ENCODE measurements around the gene EPHA3. TPM values are rescaled to one million over a fixed set of nuclear protein-coding genes. Genes with fewer than 3 reads are reported as not detected.
"Not testable (repeated sequence)": the region's sequence is repeated elsewhere in the genome, so short reads cannot be mapped to it uniquely, and the experiment has no call there.

EPHA3 gene
- total and polyA plus RNA-seq, 2 experiments from 2014 or later, result 4.8 to 9.2 TPM

DNA sequence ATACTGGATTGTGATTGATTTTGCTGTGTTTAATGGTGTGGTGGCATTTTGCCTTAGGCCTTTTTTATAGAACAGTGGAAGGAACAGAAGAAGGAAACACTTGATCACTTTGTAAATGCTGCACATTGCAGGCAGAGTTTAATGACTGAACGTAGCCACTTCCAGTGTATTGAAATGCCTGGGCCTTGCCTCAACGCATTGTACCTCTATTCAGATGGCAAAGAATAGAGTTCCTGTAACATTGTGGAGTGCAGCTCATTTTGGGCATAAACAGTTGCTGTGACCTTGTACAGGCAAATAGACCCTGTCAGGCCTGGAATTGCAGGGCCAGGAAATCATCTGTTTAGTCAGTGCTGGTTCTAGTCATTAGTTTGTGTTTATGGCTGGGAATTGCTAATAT, 225.0 kb downstream of the EPHA3 start:
- Histone ChIP-seq H3K4me3 (no peak overlapping the region), H3K27ac (no peak overlapping the region), H3K27me3 (no peaks in the 10 kb centered on the region), H3K4me1 (ENCODE audit: low read depth) (peaks cover 7% of the 10 kb centered on the region), H3K36me3 (no peaks in the 10 kb centered on the region), H3K9me3 (ENCODE audit: low read depth) (no peaks in the 10 kb centered on the region)
- TF ChIP-seq, protein P1, sequence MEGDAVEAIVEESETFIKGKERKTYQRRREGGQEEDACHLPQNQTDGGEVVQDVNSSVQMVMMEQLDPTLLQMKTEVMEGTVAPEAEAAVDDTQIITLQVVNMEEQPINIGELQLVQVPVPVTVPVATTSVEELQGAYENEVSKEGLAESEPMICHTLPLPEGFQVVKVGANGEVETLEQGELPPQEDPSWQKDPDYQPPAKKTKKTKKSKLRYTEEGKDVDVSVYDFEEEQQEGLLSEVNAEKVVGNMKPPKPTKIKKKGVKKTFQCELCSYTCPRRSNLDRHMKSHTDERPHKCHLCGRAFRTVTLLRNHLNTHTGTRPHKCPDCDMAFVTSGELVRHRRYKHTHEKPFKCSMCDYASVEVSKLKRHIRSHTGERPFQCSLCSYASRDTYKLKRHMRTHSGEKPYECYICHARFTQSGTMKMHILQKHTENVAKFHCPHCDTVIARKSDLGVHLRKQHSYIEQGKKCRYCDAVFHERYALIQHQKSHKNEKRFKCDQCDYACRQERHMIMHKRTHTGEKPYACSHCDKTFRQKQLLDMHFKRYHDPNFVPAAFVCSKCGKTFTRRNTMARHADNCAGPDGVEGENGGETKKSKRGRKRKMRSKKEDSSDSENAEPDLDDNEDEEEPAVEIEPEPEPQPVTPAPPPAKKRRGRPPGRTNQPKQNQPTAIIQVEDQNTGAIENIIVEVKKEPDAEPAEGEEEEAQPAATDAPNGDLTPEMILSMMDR (IDR thresholded peaks at IDR 0.05; ENCODE audit: low read depth, low read length), result no peak
- no peak for DNase-seq (ENCODE audit: low read depth in 1 of 2, low spot score in 1 of 2)

DNA sequence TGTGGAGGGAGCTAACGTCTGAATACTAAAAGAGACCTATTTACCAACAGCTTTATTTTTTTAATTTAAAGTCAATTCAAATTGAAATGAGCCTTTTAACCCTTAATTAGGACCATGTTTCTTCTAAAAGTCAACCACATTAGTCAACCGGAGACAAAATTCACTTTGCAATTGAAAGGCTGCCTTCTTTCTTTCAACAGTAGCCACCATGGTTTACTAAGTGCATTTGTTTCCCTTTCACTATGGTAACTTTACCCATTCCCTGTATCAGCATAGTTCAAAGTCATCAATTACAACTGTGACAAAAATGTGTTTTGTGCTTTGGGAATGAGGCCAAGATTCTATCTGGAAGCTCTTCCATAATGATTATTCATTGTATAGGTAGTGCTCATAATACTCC, 225.4 kb downstream of the EPHA3 start:
- no peak for DNase-seq (ENCODE audit: low read depth in 1 of 2, low spot score in 1 of 2)
- no peak overlapping the region for H3K27ac ChIP-seq
- H3K9me3 ChIP-seq (ENCODE audit: low read depth), result no peaks in the 10 kb centered on the region
- peaks cover 7% of the 10 kb centered on the region for H3K4me1 ChIP-seq (ENCODE audit: low read depth)
- no peak overlapping the region for H3K4me3 ChIP-seq
- TF ChIP-seq, protein P1 (IDR thresholded peaks at IDR 0.05; ENCODE audit: low read depth, low read length), result no peak
- no peaks in the 10 kb centered on the region for H3K36me3 ChIP-seq
- H3K27me3 ChIP-seq, result no peaks in the 10 kb centered on the region

DNA sequence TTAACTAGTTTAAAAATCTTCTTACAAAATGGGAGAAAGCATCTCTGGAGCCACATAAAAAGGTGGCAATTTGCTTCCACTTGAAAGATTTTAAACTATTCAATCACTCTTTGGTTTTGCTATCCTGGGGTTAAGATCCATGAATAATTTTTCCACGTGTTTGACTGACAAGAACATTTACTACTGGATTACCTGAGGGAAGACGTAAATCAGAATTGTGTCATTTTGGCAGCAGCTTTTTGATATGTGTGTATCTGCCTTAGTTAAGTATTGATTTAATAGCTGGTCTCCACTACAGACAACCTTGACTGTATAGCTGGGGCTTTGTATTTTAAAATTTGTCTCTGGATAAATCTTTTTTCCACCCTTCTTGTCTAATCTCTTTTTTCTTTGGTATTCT, 228.3 kb downstream of the EPHA3 start:
- no peaks in the 10 kb centered on the region for H3K36me3 ChIP-seq
- no peak for DNase-seq (ENCODE audit: low read depth in 1 of 2, low spot score in 1 of 2)
- no peak overlapping the region for H3K4me3 ChIP-seq
- H3K9me3 ChIP-seq (ENCODE audit: low read depth), result no peaks in the 10 kb centered on the region
- no peaks in the 10 kb centered on the region for H3K27me3 ChIP-seq
- TF ChIP-seq, protein P1 (IDR thresholded peaks at IDR 0.05; ENCODE audit: low read depth, low read length), result no peak
- H3K4me1 ChIP-seq (ENCODE audit: low read depth), result peaks cover 7% of the 10 kb centered on the region
- H3K27ac ChIP-seq, result no peak overlapping the region

DNA sequence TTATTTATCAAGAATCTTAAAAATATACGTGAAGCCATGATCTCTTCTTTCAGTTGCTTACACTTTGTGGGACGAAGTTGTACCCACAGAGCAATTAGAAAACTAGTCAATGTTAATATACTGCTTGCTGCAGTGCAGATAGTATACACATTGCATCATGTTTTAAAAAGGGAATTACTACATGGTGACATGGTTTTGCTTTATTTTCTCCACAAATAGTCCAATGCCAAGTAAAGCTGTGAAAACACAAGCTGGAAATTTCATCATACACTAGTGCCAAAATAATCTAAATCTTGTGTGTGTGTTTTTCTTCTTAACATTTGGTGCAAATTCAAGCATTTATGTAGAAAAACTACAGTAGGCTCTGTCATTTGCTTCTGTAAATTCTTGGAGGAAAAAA, 233.0 kb downstream of the EPHA3 start:
- TF ChIP-seq, protein P1 (IDR thresholded peaks at IDR 0.05; ENCODE audit: low read depth, low read length), result no peak
- no peaks in the 10 kb centered on the region for H3K27me3 ChIP-seq
- DNase-seq (ENCODE audit: low read depth in 1 of 2, low spot score in 1 of 2), result peak in 1 of 2 donors; percentile 27

DNA sequence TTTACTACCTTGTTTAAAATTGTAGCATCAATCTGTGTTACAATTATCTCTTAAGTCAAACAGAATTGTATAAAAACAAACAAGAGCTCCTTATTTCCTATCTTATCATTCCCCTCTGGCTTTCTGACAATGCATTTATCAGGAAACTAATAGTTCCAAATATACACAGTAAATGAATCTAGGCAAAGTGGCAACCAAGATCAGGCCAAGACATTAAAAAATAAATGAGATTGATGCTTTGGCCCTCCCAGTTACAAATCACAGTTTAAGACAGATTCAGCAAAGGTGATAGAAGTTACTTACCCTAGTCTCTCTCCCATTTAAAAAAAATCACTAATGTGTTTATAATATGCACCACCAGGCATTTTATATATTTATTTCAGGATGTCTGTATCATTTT, 236.7 kb downstream of the EPHA3 start:
- no peak overlapping the region for H3K4me3 ChIP-seq
- no peak for DNase-seq (ENCODE audit: low read depth in 1 of 2, low spot score in 1 of 2)
- no peak overlapping the region for H3K27ac ChIP-seq
- no peaks in the 10 kb centered on the region for H3K36me3 ChIP-seq
- no peaks in the 10 kb centered on the region for H3K4me1 ChIP-seq (ENCODE audit: low read depth)
- TF ChIP-seq, protein P1 (IDR thresholded peaks at IDR 0.05; ENCODE audit: low read depth, low read length), result no peak
- H3K27me3 ChIP-seq, result no peaks in the 10 kb centered on the region
- H3K9me3 ChIP-seq (ENCODE audit: low read depth), result no peaks in the 10 kb centered on the region

More for the DNA sequence above, 233.0 kb downstream of the EPHA3 start:
- H3K36me3 ChIP-seq, result no peaks in the 10 kb centered on the region
- H3K4me3 ChIP-seq, result no peak overlapping the region
- H3K4me1 ChIP-seq (ENCODE audit: low read depth), result no peaks in the 10 kb centered on the region
- no peak overlapping the region for H3K27ac ChIP-seq
- H3K9me3 ChIP-seq (ENCODE audit: low read depth), result no peaks in the 10 kb centered on the region

DNA sequence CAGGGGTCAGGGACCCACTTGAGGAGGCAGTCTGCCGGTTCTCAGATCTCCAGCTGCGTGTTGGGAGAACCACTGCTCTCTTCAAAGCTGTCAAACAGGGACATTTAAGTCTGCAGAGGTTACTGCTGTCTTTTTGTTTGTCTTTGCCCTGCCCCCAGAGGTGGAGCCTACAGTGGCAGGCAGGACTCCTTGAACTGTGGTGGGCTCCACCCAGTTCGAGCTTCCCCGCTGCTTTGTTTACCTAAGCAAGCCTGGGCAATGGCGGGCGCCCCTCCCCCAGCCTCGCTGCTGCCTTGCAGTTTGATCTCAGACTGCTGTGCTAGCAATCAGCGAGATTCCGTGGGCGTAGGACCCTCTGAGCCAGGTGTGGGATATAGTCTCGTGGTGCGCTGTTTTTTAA, 243.5 kb downstream of the EPHA3 start:
- not testable (repeated sequence) for H3K27ac ChIP-seq; H3K27me3 ChIP-seq; H3K4me3 ChIP-seq; H3K4me1 ChIP-seq (ENCODE audit: low read depth); H3K36me3 ChIP-seq; H3K9me3 ChIP-seq (ENCODE audit: low read depth); DNase-seq (ENCODE audit: low read depth in 1 of 2, low spot score in 1 of 2)

All from cardiac muscle cell (in vitro differentiated cells and primary cell).